22Rv1 (cell line): ENCODE results near the gene TEX261.

Experiments
- H3K27ac ChIP-seq: fragments of 450-650 bp; 2 replicates; pipeline ENCODE4 v1.5.1; 2017
- ZFX ChIP-seq: fragments of 450-650 bp; IDR thresholded peaks from 2 replicates; pipeline ENCODE4 v1.6.1; 2017; ENCODE audit warnings: antibody characterized with exemption, borderline replicate concordance
- TF ChIP-seq, protein P1 (sequence below): fragments of 450-650 bp; IDR thresholded peaks from 2 replicates; pipeline ENCODE4 v1.5.1; 2017; ENCODE audit warnings: mild to moderate bottlenecking

The TEX261 gene

DNA sequence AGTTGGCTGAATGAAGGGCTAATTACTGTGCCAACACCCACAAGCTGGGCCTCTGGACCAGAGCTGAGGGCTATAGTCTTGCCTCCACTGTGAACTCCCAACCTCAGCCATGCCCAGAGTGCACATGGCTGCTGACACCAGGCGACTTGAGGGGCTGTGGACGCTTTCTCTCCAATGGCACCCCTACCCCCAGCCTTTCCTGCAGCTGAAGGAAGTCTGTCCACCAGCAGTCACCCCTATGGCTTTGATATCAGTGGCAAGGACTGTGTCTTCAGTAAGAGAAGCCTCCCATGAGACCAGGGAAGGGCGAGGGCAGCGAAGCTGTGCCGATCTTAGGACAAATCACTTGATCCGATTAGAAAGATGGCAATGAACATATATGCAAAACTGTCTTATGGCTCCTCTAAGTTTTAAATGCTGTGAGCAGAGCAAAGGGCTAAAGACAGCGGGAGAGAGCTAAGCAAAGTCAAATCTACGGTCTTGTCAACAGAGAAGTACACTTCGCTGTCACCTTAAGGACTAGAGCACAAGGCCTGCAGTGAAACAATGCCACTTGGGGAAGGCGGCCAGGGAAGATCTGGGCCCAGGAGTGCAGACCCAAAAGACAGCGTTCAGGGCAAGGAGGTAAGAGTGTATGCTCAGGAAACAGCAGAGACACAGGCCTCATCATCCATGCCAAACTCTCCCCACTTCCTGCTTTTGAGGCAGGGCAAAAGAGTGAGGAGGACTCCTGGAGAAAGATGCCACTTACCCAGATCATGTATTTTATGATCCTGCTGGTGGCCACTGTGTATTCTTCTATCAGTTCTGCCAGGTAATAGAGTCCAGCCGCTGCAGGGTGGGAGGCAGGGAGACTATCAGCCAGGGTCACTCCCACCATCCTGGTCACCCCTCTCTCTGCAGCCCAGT lies 1.5 kb downstream of the TEX261 start:
- H3K27ac ChIP-seq: no peak overlapping the region
- no peak for TF ChIP-seq ZFX
- TF ChIP-seq, protein P1, sequence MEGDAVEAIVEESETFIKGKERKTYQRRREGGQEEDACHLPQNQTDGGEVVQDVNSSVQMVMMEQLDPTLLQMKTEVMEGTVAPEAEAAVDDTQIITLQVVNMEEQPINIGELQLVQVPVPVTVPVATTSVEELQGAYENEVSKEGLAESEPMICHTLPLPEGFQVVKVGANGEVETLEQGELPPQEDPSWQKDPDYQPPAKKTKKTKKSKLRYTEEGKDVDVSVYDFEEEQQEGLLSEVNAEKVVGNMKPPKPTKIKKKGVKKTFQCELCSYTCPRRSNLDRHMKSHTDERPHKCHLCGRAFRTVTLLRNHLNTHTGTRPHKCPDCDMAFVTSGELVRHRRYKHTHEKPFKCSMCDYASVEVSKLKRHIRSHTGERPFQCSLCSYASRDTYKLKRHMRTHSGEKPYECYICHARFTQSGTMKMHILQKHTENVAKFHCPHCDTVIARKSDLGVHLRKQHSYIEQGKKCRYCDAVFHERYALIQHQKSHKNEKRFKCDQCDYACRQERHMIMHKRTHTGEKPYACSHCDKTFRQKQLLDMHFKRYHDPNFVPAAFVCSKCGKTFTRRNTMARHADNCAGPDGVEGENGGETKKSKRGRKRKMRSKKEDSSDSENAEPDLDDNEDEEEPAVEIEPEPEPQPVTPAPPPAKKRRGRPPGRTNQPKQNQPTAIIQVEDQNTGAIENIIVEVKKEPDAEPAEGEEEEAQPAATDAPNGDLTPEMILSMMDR: no peak

DNA sequence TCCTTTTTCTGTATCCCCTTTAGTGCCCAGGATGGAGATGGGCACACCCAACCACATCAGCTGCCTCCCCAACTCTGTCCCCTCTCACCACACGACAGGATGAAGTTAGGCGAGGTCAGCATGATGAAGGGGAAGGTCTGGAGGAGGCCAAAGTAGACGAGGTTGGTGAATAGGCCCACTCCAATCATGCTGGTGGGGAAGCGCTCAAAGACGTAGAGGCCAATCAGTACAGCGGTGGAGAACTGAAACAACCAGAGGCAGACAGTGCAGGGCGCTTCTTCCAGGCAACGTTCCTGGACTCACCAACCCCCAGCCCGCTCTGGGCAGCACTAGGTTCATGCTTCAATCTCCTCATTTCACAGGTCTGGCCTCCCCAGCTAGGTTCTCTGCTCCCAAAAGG lies 2.9 kb downstream of the TEX261 start:
- TF ChIP-seq, protein P1: no peak
- TF ChIP-seq ZFX: no peak
- H3K27ac ChIP-seq: no peak overlapping the region

DNA sequence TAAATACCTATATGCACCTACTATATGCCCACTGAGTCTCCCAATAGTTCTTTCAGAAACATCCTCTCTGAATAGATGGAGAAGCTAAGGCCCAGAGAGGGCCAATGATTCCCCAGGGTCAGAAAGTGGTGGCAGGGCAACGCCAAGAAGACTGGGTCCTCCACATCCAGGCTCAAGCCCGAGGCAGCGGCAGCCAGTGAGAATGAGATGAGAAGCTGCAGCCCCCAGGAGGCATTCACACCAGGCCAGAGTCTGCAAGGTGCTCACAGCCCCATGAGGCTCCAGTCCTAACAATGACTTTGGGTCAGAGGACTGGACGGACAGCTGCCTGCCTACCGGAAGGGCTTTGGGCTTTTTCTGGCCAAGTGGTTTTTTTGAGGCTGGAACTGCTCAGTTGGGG lies 3.5 kb downstream of the TEX261 start:
- H3K27ac ChIP-seq: no peak overlapping the region
- TF ChIP-seq, protein P1: no peak
- TF ChIP-seq ZFX: no peak

DNA sequence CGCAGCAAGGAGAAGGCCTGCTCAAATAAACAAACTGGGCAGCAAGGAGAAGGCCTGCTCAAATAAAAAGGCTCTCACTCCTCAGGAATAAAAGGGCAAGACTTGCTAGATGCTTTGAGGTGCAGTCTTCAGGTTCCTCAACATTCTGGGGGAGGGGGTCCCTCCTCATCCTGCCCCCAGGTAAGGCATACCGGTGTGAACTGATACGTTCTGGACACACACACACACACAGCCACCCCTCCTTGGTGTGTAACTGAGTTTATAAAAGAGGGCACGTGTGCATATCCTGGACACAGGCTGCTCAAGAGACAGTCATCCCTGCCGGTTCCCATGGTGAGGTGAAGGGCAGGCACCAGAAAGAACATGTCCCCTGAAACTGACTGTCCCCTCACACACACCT lies 4.5 kb downstream of the TEX261 start:
- H3K27ac ChIP-seq: no peak overlapping the region
- no peak for TF ChIP-seq ZFX
- TF ChIP-seq, protein P1: no peak

GRCh38 chr2:70988726-70989648 lies 5.7 kb downstream of the TEX261 start:
- no peak overlapping the region for H3K27ac ChIP-seq
- TF ChIP-seq, protein P1: no peak
- TF ChIP-seq ZFX: no peak

DNA sequence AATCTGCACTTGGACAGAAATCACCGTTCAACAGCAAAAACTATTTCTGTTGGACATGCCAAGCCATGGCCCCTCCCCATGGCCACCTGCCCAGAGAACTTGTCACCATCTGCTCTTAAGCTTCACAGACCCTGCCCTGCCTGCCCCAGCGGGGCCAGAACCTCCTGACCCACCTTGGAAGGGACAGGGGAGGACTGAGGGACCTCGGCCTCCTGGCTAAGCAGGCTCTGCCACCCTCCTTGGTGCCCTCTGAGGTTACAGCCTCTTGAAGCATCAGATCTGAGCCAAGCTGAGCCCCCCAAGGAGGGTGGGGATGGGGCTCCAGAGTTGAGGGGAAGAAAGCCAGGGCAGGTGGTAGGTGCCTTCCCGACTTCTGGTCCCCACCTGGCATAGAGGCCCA lies 6.5 kb downstream of the TEX261 start:
- TF ChIP-seq, protein P1: no peak
- TF ChIP-seq ZFX: no peak
- H3K27ac ChIP-seq: no peak overlapping the region

DNA sequence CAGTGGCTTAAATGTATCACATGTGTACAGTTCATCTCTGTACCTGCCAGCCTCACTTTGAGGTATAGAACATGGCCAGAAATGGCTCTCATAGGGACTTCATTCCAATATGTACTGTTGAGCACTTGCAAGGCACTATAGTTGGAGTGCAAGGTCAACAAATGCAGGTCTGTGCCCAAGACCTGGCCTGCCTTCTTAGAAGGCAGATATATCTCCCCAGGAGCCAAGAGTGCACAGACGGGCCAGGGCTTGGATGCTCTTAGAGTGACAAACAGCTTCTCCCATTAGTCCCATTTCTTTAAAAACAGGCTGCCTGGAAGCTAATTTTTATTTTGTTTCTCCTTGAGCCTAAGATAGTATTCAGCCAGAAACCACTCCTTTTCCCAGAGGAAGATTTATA lies 7.3 kb downstream of the TEX261 start:
- H3K27ac ChIP-seq: no peak overlapping the region
- TF ChIP-seq ZFX: no peak
- TF ChIP-seq, protein P1: no peak
